ENCODE results near the gene ELF3.
"Not testable (repeated sequence)": the region's sequence is repeated elsewhere in the genome, so short reads cannot be mapped to it uniquely, and the experiment has no call there.

Gene ELF3

DNA sequence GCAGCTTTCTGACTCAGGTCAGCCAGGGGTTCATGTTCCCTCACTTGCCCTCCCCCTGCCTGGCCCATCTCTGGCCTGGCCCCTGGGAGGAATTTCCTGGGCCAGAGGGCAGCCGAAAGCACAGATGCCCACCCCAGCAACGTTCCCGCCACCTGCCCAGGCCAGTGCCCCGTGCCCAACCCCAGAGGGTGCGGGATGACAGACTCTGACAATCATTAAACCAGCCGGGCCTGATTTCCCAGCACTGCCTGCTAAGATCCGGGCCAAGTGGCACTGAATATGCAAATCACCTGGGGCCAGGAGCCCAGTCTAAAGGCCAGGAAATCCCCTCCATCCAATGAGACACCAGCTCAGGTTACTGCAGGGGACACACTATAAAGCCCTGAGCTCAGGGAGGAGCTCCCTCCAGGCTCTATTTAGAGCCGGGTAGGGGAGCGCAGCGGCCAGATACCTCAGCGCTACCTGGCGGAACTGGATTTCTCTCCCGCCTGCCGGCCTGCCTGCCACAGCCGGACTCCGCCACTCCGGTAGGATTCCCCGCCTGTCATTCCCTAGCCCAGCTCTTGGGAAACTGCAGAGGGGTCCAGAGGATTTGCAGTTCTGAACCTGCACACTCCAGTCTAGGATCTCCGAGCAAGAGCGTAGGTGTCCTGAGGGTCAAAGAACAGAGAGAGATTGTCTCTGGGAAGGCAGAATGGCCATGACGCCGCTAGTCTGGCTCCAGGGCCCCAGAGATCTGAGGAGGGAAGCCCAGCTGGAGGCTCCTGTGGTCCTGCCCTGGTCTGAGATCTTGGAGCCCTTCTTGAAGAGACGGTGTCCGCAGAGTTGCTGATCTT, at the start of gene ELF3:
Gene ELF3 (plus strand): TSS at position 408 of the 836 bp plus-strand sequence. CDS start 550 bp downstream, outside the sequence.
- DNase-seq (ENCODE audit: low read depth) = no peak

DNA sequence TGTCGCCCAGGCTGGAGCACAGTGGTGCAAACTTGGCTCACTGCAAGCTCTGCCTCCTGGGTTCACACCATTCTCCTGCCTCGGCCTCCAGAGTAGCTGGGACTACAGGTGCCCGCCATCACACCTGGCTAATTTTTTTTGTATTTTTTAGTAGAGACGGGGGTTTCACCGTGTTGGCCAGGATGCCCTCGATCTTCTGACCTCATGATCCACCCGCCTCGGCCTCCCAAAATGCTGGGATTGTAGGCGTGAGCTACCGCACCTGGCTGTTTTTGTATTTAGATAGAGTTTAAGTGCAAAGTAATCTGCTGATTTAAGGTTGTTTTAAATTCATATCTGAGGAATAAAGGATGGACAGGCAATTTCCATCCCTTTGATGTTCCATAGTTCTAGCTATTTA, 48.0 kb upstream of the ELF3 start:
- DNase-seq (ENCODE audit: low read depth) = not testable (repeated sequence)

DNA sequence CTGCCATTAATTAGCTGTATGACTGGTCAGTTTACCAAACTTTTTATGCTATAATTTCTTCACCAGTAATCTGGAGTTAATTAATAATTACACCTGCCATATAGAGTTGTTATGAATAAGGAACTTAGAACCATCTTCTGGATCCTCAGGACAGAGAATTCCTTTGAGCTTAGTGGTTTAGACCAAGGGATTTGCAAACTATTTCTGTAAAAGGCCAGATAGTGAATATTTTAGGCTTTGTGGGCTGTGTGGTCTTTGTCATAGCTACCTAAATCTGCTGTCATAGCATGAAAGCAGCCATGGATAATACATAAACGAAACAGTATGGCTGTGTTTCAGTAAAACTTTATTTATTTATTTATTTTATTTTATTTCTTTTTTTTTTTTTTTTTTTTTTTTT, 46.1 kb upstream of the ELF3 start:
- DNase-seq (ENCODE audit: low read depth) = no peak

DNA sequence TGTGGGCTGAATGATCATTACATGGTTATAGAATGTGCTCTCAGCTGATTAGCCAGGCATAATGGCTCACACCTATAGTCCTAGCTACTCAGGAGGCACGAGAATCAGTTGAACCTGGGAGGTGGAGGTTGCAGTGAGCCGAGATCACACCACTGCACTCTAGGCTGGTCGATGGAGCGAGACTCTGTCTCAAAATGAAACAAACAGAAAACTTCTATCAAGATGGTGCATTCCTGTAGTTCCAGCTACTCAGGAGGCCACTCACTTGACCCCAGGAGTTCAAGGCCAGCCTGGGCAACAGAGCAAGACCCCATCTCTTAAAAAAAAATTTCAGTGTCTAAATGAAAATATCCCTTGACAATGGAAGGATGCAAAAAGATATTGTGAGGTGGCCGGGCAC, 44.2 kb upstream of the ELF3 start:
- DNase-seq (ENCODE audit: low read depth) = no peak

DNA sequence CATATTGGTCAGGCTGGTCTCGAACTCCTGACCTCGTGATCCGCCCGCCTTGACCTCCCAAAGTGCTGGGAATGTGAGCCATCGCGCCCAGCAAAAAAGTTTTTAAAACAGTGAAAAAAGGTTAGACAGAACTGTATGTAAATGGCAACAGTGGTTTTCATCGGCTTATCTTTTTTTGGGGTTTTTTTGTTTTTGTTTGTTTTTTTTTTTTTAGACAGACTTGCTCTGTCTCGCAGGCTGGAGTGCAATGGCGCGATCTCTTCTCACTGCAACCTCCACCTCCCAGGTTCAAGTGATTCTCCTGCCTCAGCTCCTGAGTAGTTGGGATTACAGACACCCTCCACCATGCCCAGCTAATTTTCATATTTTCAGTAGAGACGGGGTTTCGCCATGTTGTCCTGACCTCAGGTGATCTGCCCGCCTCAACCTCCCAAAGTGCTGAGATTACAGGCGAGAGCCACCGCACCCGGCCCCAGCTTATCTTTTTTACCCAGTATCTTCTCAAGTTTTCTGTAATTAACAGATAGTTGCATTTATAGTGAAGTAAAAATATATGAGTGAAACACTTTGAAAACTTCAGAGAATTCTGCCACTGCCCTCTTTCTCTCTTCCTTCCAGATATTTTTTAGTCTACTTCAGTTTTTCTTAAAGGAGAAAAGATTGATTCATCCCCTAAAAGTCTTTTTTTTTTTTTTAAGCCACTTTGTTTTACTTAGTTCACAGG, 42.0 kb upstream of the ELF3 start:
- DNase-seq (ENCODE audit: low read depth) = no peak

DNA sequence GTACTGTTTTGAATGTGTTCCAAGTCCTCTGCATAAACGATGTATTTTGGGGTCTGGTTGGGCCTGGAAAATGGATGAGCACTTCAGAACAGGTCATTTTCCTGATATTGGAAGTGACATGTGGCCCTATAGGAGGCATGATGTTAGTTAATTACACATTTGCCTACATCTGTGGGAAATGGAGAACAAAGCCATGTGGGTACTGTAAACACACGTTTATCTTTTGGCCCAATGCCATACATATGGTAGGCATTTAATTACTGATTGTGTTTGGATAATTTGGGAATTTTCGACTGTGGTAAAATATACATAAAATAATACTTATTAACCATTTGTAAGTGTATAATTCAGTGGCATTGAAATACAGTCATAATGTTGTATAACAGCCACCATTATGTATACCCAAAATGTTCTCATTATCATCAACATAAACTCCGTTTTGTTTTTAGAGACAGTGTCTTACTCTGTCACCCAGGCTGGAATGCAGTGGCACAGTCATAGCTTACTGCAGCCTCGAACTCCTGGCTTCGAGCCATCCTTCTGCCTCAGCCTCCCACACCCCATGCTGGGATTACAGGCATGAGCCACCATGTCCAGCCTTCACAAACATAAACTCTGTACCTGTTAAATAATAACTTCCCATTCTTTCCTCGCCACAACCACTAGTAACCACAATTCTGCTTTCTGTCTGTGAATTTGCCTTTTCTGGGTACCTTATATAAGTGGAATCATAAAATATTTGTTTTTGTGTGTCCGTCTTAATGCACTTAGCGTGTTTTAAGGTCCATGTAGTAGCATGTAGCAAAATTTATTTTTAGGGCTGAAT, 39.8 kb upstream of the ELF3 start:
- no peak for DNase-seq (ENCODE audit: low read depth)

DNA sequence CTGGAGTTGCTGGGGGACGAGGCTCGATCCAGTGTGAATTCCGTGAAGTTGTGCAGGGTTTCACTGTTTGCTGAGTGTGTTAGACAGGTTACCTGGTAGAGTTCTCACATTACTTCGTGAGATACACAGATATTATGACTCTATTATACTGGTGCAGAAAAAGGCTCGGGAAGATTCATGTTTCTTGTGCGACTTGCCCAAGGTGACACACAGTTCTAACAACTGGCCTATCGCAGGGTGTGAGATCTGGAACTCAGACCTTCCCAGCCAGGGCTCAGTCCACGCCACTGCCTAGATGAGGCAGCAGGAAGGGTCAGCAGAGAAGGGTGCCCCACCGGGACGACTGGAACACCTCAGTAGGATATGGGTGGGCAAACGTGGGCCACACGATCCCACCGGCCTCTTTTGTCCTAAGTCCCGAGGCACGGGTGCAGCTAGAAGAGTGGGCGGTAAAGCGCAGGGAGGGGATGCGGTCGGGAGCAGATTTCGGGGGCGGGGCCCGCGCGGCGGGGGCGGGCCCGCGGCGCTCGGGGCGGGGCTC, 28.2 kb upstream of the ELF3 start:
- DNase-seq (ENCODE audit: low read depth) = peak; percentile 54

DNA sequence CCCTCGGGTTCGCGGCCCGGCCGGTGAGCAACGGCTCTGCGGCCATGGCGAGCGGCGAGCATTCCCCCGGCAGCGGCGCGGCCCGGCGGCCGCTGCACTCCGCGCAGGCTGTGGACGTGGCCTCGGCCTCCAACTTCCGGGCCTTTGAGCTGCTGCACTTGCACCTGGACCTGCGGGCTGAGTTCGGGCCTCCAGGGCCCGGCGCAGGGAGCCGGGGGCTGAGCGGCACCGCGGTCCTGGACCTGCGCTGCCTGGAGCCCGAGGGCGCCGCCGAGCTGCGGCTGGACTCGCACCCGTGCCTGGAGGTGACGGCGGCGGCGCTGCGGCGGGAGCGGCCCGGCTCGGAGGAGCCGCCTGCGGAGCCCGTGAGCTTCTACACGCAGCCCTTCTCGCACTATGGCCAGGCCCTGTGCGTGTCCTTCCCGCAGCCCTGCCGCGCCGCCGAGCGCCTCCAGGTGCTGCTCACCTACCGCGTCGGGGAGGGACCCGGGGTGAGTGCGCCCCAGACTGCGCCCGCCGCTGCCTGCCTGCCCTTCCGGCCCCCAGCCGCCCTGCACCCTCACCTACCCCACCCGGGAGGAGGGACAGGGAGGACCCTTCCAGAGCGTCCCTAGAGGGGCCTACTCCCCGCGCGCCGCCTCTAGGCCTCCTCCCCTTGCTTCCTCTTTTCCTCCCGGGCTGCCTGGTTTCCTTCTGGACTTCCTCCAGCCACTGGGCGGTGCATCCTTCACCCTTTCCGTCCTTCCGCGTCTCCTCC, 27.6 kb upstream of the ELF3 start, which contains the start of gene RNPEP:
Gene RNPEP (plus strand): TSS at position 26 of the 757 bp plus-strand sequence. CDS start 19 bp downstream, at position 45.
- DNase-seq (ENCODE audit: low read depth) = peak; percentile 45

DNA sequence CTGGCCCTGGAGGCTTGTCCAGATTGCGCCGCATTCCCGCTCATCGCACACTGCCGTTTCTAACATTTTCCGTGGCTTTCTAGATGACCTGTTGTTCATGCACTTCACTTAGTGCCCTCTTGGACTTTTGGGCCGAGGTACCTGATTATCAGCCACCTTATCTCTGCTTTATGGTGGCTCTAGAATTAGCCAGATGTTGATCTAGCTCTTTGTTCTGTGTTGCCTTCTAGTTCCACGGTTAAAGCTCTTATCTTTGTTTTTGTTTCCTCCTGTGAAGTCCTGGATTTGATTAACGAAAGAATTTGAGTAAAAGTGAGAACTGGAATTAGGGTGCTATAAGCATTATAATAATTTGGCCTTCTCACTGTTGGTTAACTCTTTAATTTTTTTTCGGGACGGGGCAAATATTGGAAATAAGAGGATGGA, 27.0 kb upstream of the ELF3 start:
- no peak for DNase-seq (ENCODE audit: low read depth)

DNA sequence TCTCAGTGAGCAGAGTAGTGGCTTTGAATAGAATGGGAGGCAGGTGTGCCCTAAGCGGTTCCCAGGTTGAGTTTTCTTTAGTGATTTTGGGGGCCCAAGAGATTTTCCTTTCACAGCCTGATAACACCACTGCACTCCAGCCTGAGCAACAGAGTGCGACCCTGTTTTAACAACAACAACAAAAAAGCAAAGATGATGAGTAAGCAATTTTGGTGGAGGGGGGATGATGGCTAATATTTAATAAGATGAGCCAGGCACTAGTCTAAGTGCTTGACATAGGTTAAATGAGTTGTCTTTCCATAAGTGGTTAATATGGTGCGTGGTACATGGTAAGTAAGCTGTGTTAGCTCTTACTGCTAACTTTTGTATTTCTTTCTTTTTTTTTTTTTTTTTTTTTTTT, 25.9 kb upstream of the ELF3 start:
- DNase-seq (ENCODE audit: low read depth) = no peak

DNA sequence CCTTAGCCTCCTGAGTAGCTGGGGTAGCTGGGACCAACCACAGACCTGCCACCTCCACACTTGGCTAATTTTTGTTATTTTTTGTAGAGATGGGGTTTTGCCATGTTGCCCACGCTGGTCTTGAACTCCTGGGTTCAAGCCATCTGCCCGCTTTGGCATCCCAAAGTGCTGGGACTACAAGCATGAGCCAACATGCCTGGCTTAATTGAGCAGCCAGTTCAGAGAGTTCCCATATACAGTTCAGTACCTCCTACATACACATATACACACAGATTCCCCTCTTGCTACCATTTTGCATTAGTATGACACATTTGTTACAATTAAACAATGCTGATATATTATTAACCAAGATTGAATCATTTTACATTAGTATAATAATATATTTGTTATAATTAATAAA, 25.0 kb upstream of the ELF3 start:
- DNase-seq (ENCODE audit: low read depth) = no peak

DNA sequence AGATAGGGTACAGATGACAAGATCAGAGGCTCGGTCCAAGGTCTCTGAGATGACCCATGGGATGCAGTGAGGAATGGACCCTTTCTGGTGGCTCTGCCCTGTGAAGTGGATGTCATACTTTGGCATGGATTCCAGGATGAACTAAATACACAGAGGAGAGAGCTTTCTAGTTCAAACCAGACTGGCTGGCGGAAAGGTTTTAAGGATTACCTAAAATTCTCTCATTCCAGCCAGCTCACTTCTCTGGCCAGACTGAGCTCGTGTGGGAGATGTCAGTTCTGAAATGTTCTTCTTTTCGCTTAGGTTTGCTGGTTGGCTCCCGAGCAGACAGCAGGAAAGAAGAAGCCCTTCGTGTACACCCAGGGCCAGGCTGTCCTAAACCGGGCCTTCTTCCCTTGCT, 21.8 kb upstream of the ELF3 start:
- no peak for DNase-seq (ENCODE audit: low read depth)

DNA sequence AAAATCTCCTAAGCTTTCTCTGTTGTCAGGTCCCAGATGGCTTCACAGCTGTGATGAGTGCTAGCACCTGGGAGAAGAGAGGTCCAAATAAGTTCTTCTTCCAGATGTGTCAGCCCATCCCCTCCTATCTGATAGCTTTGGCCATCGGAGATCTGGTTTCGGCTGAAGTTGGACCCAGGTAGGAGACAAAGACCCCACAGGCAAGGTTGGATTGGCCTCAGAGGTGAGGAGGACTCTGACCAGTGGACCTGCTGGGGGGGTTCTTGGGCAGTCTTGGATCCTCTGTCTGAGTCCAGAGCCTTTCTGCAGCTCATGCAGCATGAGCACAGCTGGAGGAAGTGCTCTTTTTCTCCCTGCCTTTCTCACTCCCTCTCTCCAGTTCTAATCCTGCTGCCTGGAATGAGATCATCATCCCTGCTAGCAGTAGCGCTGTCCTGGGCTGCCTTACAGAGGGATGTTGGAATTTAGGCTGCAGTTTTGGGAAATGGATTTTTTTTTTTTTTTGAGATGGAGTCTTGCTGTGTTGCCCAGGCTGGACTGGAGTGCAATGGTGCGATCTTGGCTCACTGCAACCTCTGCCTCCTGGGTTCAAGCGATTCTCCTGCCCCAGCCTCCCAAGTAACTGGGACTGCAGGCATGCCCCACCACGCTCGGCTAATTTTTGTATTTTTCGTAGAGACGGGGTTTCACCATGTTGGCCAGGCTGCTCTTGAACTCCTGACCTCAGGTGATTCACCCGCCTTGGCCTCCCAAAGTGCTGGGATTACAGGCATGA, 20.8 kb upstream of the ELF3 start:
- DNase-seq (ENCODE audit: low read depth) = no peak

DNA sequence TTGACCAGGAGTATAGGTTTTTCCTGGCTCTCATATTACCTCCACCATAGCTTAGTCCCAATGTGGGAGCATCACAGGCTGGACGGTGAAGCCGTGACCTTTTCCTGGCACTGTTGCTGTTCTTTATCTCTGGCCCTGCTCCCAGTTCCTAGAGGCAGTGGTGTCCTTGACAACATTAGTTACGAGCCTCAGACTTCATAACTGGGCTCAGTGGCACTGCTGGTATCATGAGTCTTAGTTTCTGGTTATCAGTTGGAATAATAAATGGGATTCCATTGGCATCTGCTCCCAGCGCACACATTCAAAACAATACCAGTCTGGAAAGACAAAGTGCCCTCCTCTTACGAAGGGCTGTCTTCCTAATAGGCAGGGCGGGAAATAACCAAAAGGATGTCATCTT, 20.0 kb upstream of the ELF3 start:
- DNase-seq (ENCODE audit: low read depth) = no peak

DNA sequence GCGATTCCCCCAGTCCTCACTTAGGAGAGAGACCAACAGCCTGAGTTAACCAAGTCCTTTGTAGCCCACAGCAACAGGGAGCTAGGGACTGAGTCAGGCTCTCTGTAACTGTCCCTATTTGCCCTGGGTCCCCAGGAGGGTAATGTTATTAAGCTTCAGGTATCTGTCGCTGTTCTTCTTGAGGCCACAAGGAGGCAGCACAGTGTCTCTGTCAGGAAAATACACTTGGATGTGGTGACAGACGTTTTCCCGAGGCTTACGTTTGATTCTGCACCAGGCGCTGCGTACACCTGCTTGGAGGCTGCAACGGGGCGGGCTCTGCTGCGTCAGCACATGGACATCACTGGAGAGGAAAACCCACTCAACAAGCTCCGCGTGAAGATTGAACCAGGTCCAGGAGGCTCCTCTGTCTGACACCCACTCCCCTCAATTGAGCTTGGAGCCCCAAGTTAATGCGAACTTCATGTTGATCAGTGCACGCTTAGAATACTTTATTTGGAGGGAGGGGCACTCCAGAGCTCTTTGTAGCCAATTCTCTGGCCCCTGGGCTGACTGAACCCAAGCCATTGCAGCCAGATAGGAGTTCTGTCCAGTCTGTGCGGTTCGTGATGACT, 10.7 kb upstream of the ELF3 start:
- DNase-seq (ENCODE audit: low read depth) = no peak

DNA sequence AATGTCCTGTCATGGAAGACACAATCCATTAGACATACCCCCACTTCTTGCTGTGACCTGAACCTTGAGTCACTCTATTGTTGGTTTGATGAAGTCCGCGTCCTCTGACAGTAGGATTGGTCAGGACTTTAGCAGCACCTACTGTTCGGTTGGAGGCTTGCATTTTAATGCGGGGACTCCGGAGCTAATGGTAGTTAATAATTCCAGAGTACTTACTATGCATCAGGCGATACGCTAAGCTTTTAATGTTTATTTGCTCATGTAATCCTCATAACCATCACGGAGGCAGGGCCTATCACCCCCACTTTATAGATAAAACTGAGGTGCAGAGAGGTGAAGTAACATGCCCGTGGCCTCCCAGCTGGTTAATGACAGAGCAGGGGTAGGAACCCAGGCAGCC, 7.9 kb upstream of the ELF3 start:
- DNase-seq (ENCODE audit: low read depth) = no peak

DNA sequence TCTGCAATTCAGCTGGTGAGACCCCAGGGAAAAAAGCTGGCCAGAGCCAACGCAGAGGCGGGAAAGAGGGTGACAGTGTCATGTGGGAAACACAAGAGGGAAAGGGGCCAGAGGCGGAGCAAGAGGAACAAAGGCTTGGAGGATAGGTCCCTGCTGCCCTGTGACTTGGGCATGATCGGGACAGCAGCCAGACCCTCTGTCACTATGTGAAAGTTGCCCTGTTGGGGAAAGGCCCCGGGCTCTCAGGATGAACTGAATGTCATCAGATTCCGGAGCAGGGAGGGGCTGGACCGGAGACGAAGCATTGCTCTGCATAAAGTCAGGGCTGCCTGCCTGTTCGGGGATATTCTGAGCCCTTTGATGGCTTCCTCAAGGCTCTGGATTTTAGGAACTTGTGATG, 5.7 kb upstream of the ELF3 start:
- DNase-seq (ENCODE audit: low read depth) = no peak

DNA sequence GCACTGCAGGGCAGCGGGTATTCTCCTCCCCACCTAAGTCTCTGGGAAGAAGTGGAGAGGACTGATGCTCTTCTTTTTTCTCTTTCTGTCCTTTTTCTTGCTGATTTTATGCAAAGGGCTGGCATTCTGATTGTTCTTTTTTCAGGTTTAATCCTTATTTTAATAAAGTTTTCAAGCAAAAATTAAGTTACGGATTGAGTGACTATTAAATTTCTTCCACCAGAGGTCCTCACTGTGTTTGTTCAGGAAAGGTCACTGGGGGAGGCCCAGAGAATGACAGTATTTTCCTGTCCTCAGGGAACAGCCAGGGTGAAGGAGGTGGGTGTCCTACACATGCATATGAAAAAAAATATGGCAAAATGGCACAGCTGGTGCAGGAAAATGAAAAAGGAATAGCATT, 4.4 kb upstream of the ELF3 start:
- no peak for DNase-seq (ENCODE audit: low read depth)

DNA sequence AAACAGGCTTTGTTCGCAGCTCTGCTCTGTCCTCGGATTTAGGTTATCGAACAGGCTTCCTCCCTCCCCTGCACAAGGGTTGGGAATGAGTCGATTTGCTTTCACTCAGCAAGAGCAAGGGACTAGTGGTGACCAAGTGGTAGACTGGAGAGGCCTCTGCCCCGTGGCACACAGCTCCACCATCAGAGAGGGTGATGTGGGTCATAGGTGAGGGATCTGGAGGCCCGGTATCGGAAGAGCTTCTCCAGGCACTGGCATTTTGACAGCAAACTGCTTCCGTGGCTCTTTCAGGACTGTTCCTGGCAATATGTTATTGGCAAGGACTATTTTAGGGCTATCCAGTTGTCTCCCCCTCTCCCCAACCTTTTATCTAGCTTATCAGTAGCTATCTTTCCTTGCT, 3.1 kb upstream of the ELF3 start:
- no peak for DNase-seq (ENCODE audit: low read depth)

DNA sequence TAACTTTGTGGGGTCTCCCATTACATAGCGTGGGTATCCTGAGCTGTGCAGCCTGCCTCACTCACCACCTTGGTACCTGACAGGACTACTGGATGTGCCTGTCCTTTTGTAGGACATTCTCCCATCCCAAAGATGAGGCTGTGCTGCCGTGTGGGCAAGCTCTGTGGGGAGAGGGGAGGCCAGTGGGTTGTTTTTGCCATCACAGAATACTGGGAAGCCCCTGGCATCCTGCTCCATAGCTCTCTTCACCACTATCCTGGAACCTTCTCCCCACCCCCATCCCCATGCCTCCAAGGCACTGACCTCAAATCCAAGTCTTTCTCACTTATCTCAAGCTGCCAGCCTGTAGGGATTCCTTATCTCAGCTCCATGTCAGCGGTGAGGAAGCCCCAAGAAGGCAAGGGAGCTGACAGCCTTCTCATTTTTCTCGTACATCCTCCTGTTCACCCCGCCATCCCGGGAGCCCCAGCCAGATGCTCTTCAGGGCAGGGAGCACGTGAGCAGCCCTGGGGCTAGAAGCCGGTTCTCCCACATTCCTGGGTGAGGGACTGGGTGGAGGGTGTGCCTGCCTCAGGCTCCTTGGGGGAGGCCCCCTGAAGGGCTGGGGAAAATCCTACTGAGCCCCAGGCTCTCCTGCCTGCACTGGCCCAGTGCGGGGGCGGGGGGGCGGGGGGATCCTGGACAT, 2.4 kb upstream of the ELF3 start:
- no peak for DNase-seq (ENCODE audit: low read depth)
